GM23338 (cell line): ENCODE data around the gene PIPOX. TPM values are rescaled to one million over a fixed set of nuclear protein-coding genes. Genes with fewer than 3 reads are reported as not detected.
A peak's percentile ranks its signal among the peaks of the same experiment; 100 is the strongest.

Source experiments
- ATAC-seq: fragments of 200-7000 bp; cut with Tn5 transposase; 3 replicates; pipeline ENCODE4 v1.9.1; 2020
- DNase-seq: peaks from one replicate; pipeline ENCODE4 v3.0.0-alpha.2; 2015; ENCODE audit warnings: low spot score
- H2AFZ ChIP-seq: fragments of 200-600 bp; sonication (generic); 2 replicates; pipeline ENCODE4 v1.8.0; 2016; ENCODE audit warnings: antibody characterized with exemption, mild to moderate bottlenecking, moderate library complexity
- H3F3A ChIP-seq: fragments of 200-600 bp; sonication (generic); replicated peaks from 2 replicates; pipeline ENCODE4 v1.8.0; 2017; ENCODE audit warnings: antibody characterized with exemption, mixed run types, low read depth
- H3K27ac ChIP-seq: fragments of 200-600 bp; sonication (generic); 2 replicates; pipeline ENCODE4 v1.6.1; 2016; ENCODE audit warnings: low read depth
- H3K27me3 ChIP-seq: fragments of 200-600 bp; sonication (generic); 2 replicates; pipeline ENCODE4 v1.8.0; 2016; ENCODE audit warnings: mild to moderate bottlenecking, mixed run types, moderate library complexity; ENCODE audit not compliant: insufficient read depth
- H3K36me3 ChIP-seq: fragments of 200-600 bp; sonication (generic); 2 replicates; pipeline ENCODE4 v1.8.0; 2016; ENCODE audit warnings: mild to moderate bottlenecking; ENCODE audit not compliant: insufficient read depth
- H3K4me1 ChIP-seq: fragments of 200-600 bp; sonication (generic); 2 replicates; pipeline ENCODE4 v1.8.0; 2016; ENCODE audit warnings: mild to moderate bottlenecking, moderate library complexity; ENCODE audit not compliant: insufficient read depth
- H3K4me2 ChIP-seq: fragments of 200-600 bp; sonication (generic); 2 replicates; pipeline ENCODE4 v1.7.1; 2017; ENCODE audit warnings: mixed run types
- H3K4me3 ChIP-seq: fragments of 200-600 bp; sonication (generic); 2 replicates; pipeline ENCODE4 v1.6.1; 2016; ENCODE audit warnings: mixed run types
- H3K79me2 ChIP-seq: fragments of 200-600 bp; sonication (generic); replicated peaks from 2 replicates; pipeline ENCODE4 v1.8.0; 2017; ENCODE audit warnings: mild to moderate bottlenecking; ENCODE audit not compliant: insufficient read depth
- H3K9me2 ChIP-seq: fragments of 200-600 bp; sonication (generic); 2 replicates; pipeline ENCODE4 v1.8.0; 2017; ENCODE audit not compliant: insufficient read depth
- H4K20me1 ChIP-seq: fragments of 200-600 bp; sonication (generic); replicated peaks from 2 replicates; pipeline ENCODE4 v1.8.0; 2017; ENCODE audit warnings: mild to moderate bottlenecking; ENCODE audit not compliant: insufficient read depth
- H3K27ac Mint-ChIP-seq: 2 replicates; pipeline ENCODE4 v1.8.0; 2020; ENCODE audit warnings: inconsistent platforms, mild to moderate bottlenecking, moderate library complexity, mixed read lengths
- H3K27me3 Mint-ChIP-seq: 3 replicates; pipeline ENCODE4 v1.8.0; 2022; ENCODE audit warnings: low read depth, mild to moderate bottlenecking, moderate library complexity, mixed read lengths, inconsistent platforms; ENCODE audit not compliant: insufficient read depth, poor library complexity
- H3K36me3 Mint-ChIP-seq: 3 replicates; pipeline ENCODE4 v1.8.0; 2021; ENCODE audit warnings: low read depth, mild to moderate bottlenecking, inconsistent platforms, moderate library complexity, mixed read lengths
- H3K4me1 Mint-ChIP-seq: 3 replicates; pipeline ENCODE4 v1.8.0; 2020; ENCODE audit warnings: mild to moderate bottlenecking, inconsistent platforms, mixed read lengths
- H3K4me3 Mint-ChIP-seq: 3 replicates; pipeline ENCODE4 v1.8.0; 2021; ENCODE audit warnings: moderate library complexity, mild to moderate bottlenecking, inconsistent platforms, mixed read lengths
- H3K9me3 Mint-ChIP-seq: 3 replicates; pipeline ENCODE4 v1.8.0; 2020; ENCODE audit warnings: moderate library complexity, mild to moderate bottlenecking, inconsistent platforms, mixed read lengths
- CREB1 ChIP-seq: fragments of 250-450 bp; sonication (Bioruptor Pico); IDR thresholded peaks from 2 replicates; pipeline ENCODE4 v1.5.0; 2020; ENCODE audit warnings: low read depth, mild to moderate bottlenecking, moderate library complexity
- CTCF ChIP-seq, 2 experiments: fragments of 200-600 bp in 1 of 2; sonication (generic) in 1 of 2; conservative IDR thresholded peaks; 2 replicates each; pipeline versions ENCODE4 v1.5.1 to v1.6.1; 2016 to 2017; ENCODE audit warnings: antibody characterized with exemption in 2 of 2, low read depth in 2 of 2, mild to moderate bottlenecking in 2 of 2, moderate library complexity in 1 of 2
- ETS1 ChIP-seq: IDR thresholded peaks from 2 replicates; pipeline ENCODE4 v1.6.1; 2016; ENCODE audit warnings: antibody characterized with exemption
- EZH2 ChIP-seq: fragments of 200-600 bp; sonication (generic); IDR thresholded peaks from one replicate; pipeline ENCODE4 v1.8.0; 2017; ENCODE audit warnings: antibody characterized with exemption, mild to moderate bottlenecking, low read depth; ENCODE audit not compliant: unreplicated experiment
- JUNB ChIP-seq: IDR thresholded peaks from one replicate; pipeline ENCODE4 v1.6.1; 2016; ENCODE audit warnings: antibody characterized with exemption; ENCODE audit not compliant: unreplicated experiment
- NANOG ChIP-seq: IDR thresholded peaks from 2 replicates; pipeline ENCODE4 v1.6.1; 2016; ENCODE audit warnings: antibody characterized with exemption, borderline replicate concordance
- POLR2AphosphoS5 ChIP-seq: IDR thresholded peaks from 2 replicates; pipeline ENCODE4 v1.6.1; 2016; ENCODE audit warnings: antibody characterized with exemption, low read depth
- STAT1 ChIP-seq: IDR thresholded peaks from one replicate; pipeline ENCODE4 v1.6.1; 2016; ENCODE audit warnings: antibody characterized with exemption; ENCODE audit not compliant: unreplicated experiment
- ZNF114 ChIP-seq: fragments of 250-450 bp; sonication (Bioruptor Pico); IDR thresholded peaks from 2 replicates; pipeline ENCODE4 v1.5.0; 2020; ENCODE audit warnings: mild to moderate bottlenecking, moderate library complexity
- ZNF462 ChIP-seq: fragments of 250-450 bp; sonication (Bioruptor Pico); IDR thresholded peaks from 2 replicates; pipeline ENCODE4 v1.5.0; 2020; ENCODE audit warnings: mild to moderate bottlenecking, moderate library complexity
- polyA plus RNA-seq: library from polyadenylated mRNA; unstranded; fragments of >200 nt; fragmentation: Nextera tagmentation; extraction: Ambion mirVana; gene quantifications from 2 replicates; pipeline ENCODE4 v1.2.1, GENCODE V29; 2016
- total RNA-seq: library from RNA; depleted of rRNA; stranded (reverse); fragments of >200 nt; shearing (Covaris generic); gene quantifications from 2 replicates; pipeline ENCODE4 v1.2.3, GENCODE V29; 2014

The PIPOX gene
- total and polyA plus RNA-seq, 2 experiments from 2014 or later: 22.6 to 34.6 TPM

GRCh38 chr17:29049541-29050145, 6.7 kb downstream of the PIPOX start (continued):
- no peak for TF ChIP-seq JUNB
- no peak for TF ChIP-seq NANOG

- H3K36me3 Mint-ChIP-seq: peaks cover 24% of the 10 kb centered on the region
- no peaks in the 10 kb centered on the region for H3K36me3 ChIP-seq
- H3F3A ChIP-seq: peaks cover 5% of the 10 kb centered on the region; the same call in 1 of the 2 replicates
- no peak overlapping the region for H3K27ac Mint-ChIP-seq
- H3K27ac ChIP-seq: no peak overlapping the region
- no peaks in the 10 kb centered on the region for H3K79me2 ChIP-seq
- peaks cover 37% of the 10 kb centered on the region for H3K4me1 Mint-ChIP-seq
- no peak overlapping the region for H3K4me2 ChIP-seq
- H4K20me1 ChIP-seq: no peaks in the 10 kb centered on the region
- no peak overlapping the region for H3K4me3 ChIP-seq
- H3K9me2 ChIP-seq: 0 out of 2 replicates have a peak, but pooled peaks cover 5% of the 10 kb centered on the region
- H3K4me1 ChIP-seq: peaks cover 28% of the 10 kb centered on the region
- DNase-seq: no peak
- no peaks in the 10 kb centered on the region for H3K9me3 Mint-ChIP-seq
- no peak overlapping the region for H2AFZ ChIP-seq
- peaks cover 15% of the 10 kb centered on the region for H3K27me3 Mint-ChIP-seq
- no peak for ATAC-seq
- TF ChIP-seq POLR2AphosphoS5 (no peak), NANOG (no peak), EZH2 (no peak), JUNB (no peak), CREB1 (CRISPR knock-in tag) (no peak), STAT1 (no peak)
- no peak overlapping the region for H3K4me3 Mint-ChIP-seq
- H3K27me3 ChIP-seq: no peaks in the 10 kb centered on the region
These were observed 7.2 kb downstream of the PIPOX start for GRCh38 chr17:29050176-29050575.

- H3K4me2 ChIP-seq: no peak overlapping the region
- H3K27ac ChIP-seq: peak overlapping the region; percentile 45; the same call in 1 of the 2 replicates
- peaks cover 5% of the 10 kb centered on the region; the same call in 1 of the 2 replicates for H3K9me2 ChIP-seq
- no peaks in the 10 kb centered on the region for H4K20me1 ChIP-seq
- no peak overlapping the region for H3K4me3 ChIP-seq
- H3K4me1 ChIP-seq: peaks cover 23% of the 10 kb centered on the region
- Mint-ChIP-seq H3K9me3 (no peaks in the 10 kb centered on the region), H3K4me1 (peaks cover 31% of the 10 kb centered on the region), H3K27ac (no peak overlapping the region), H3K4me3 (no peak overlapping the region), H3K27me3 (peaks cover 13% of the 10 kb centered on the region), H3K36me3 (peaks cover 17% of the 10 kb centered on the region)
- DNase-seq: no peak
- no peaks in the 10 kb centered on the region for H3K36me3 ChIP-seq
- H3K27me3 ChIP-seq: no peaks in the 10 kb centered on the region
- no peak for ATAC-seq
- no peak overlapping the region for H2AFZ ChIP-seq
- no peaks in the 10 kb centered on the region; the same call in 1 of the 2 replicates for H3F3A ChIP-seq
- H3K79me2 ChIP-seq: no peaks in the 10 kb centered on the region
- TF ChIP-seq CREB1 (CRISPR knock-in tag): no peak
- TF ChIP-seq CTCF (conservative IDR thresholded peaks at IDR 0.05; ENCODE audit: low read depth in 2 of 2): no peak
- no peak for TF ChIP-seq JUNB
- TF ChIP-seq ZNF114 (CRISPR knock-in tag): no peak
- no peak for TF ChIP-seq NANOG
- no peak for TF ChIP-seq POLR2AphosphoS5
- TF ChIP-seq ZNF462 (CRISPR knock-in tag): no peak
- TF ChIP-seq ETS1: no peak
- no peak for TF ChIP-seq STAT1
These were observed 8.3 kb downstream of the PIPOX start for GRCh38 chr17:29051194-29051593.
